MM.1S (cell line): ENCODE results near the gene PRICKLE3.

Experiments
- EZH2 ChIP-seq: fragments of 300-600 bp; sonication (generic); optimal IDR thresholded peaks from 2 replicates; pipeline ENCODE3; 2017; ENCODE audit warnings: low read depth, mild to moderate bottlenecking, antibody characterized with exemption, low read length, mixed read lengths
- TF ChIP-seq, protein P1 (sequence below): fragments of 300-600 bp; sonication (generic); IDR thresholded peaks from 2 replicates; pipeline ENCODE4 v1.5.1; 2016; ENCODE audit warnings: antibody characterized with exemption, low read length, mixed read lengths

DNA sequence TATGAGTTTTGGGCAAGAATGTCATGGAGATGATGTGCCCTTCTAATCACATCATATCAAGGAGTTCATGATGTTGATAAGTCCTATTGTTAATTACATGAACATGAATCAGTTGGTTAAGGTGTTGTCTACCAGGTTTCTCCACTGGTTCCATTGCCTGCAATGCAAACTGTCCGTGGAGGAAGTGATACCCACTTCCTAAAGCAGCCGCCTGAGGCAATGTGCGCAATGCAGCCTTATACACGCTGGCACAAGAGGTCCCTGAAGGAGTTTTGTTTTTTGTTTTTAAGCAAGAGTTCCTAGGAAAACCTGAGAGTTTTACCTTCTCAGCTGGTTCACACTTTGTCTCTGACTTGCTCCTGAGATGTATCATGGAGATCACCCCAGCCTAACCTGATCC, 56.7 kb downstream of the PRICKLE3 start:
- TF ChIP-seq, protein P1, sequence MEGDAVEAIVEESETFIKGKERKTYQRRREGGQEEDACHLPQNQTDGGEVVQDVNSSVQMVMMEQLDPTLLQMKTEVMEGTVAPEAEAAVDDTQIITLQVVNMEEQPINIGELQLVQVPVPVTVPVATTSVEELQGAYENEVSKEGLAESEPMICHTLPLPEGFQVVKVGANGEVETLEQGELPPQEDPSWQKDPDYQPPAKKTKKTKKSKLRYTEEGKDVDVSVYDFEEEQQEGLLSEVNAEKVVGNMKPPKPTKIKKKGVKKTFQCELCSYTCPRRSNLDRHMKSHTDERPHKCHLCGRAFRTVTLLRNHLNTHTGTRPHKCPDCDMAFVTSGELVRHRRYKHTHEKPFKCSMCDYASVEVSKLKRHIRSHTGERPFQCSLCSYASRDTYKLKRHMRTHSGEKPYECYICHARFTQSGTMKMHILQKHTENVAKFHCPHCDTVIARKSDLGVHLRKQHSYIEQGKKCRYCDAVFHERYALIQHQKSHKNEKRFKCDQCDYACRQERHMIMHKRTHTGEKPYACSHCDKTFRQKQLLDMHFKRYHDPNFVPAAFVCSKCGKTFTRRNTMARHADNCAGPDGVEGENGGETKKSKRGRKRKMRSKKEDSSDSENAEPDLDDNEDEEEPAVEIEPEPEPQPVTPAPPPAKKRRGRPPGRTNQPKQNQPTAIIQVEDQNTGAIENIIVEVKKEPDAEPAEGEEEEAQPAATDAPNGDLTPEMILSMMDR: no peak
- no peak for TF ChIP-seq EZH2
